GM03348 (cell line): ENCODE measurements around the gene TMEM179.
A peak's percentile ranks its signal among the peaks of the same experiment; 100 is the strongest.

Experiments used
- DNase-seq: peaks from one replicate; pipeline ENCODE4 v3.0.0; 2012; ENCODE audit warnings: low spot score

The TMEM179 gene

GRCh38 chr14:104555430-104556255 lies 48.9 kb downstream of the TMEM179 start:
- no peak for DNase-seq

- DNase-seq = no peak
Observed at GRCh38 chr14:104554608-104555429, 49.8 kb downstream of the TMEM179 start.

GRCh38 chr14:104554088-104554607 lies 50.4 kb downstream of the TMEM179 start:
- DNase-seq = no peak

- no peak for DNase-seq
Observed at GRCh38 chr14:104553166-104554087, 51.1 kb downstream of the TMEM179 start.

- DNase-seq = no peak
Observed at GRCh38 chr14:104552738-104553125, 51.8 kb downstream of the TMEM179 start.

- no peak for DNase-seq
Observed at GRCh38 chr14:104551851-104552737, 52.5 kb downstream of the TMEM179 start.

- DNase-seq = no peak
Observed at GRCh38 chr14:104550861-104551728, 53.5 kb downstream of the TMEM179 start.

- no peak for DNase-seq
Observed at GRCh38 chr14:104550340-104550860, 54.2 kb downstream of the TMEM179 start.

- DNase-seq = no peak
Observed at GRCh38 chr14:104549536-104550339, 54.8 kb downstream of the TMEM179 start.

GRCh38 chr14:104548802-104549535 lies 55.6 kb downstream of the TMEM179 start:
- DNase-seq = peak; percentile 6

GRCh38 chr14:104547998-104548700 lies 56.4 kb downstream of the TMEM179 start:
- DNase-seq = peak; percentile 11

- no peak for DNase-seq
Observed at GRCh38 chr14:104547310-104547997, 57.1 kb downstream of the TMEM179 start.

- DNase-seq = peak; percentile 6
Observed at GRCh38 chr14:104546591-104547309, 57.8 kb downstream of the TMEM179 start.

GRCh38 chr14:104545942-104546501 lies 58.5 kb downstream of the TMEM179 start:
- no peak for DNase-seq

GRCh38 chr14:104545151-104545941 lies 59.2 kb downstream of the TMEM179 start:
- peak; percentile 5 for DNase-seq
